HEK293 (cell line): ENCODE measurements around the gene RGL2.

Source experiments
- GLI2 ChIP-seq: fragments of 450-650 bp; formaldehyde crosslinking; IDR thresholded peaks from 2 replicates; pipeline ENCODE4; 2017; ENCODE audit warnings: missing biosample characterization, missing genetic modification characterization, low read depth, borderline replicate concordance
- HOXC10 ChIP-seq: sonication (generic); formaldehyde crosslinking; IDR thresholded peaks from 2 replicates; pipeline ENCODE4 v1.8.1; 2023; ENCODE audit warnings: mild to moderate bottlenecking, missing genetic modification reagents
- KLF1 ChIP-seq: fragments of 450-650 bp; formaldehyde crosslinking; IDR thresholded peaks from 2 replicates; pipeline ENCODE4 v1.5.1; 2016; ENCODE audit warnings: missing biosample characterization, missing genetic modification characterization
- KLF16 ChIP-seq: fragments of 450-650 bp; formaldehyde crosslinking; IDR thresholded peaks from 2 replicates; pipeline ENCODE4 v1.5.1; 2017; ENCODE audit warnings: missing biosample characterization, missing genetic modification characterization
- KLF9 ChIP-seq: fragments of 450-650 bp; formaldehyde crosslinking; IDR thresholded peaks from 2 replicates; pipeline ENCODE4 v1.5.1; 2016; ENCODE audit warnings: missing biosample characterization, missing genetic modification characterization, low read depth
- PRDM2 ChIP-seq: fragments of 450-650 bp; formaldehyde crosslinking; IDR thresholded peaks from 2 replicates; pipeline ENCODE4 v1.5.1; 2016; ENCODE audit warnings: missing biosample characterization, missing genetic modification characterization, borderline replicate concordance
- REPIN1 ChIP-seq: fragments of 450-650 bp; formaldehyde crosslinking; IDR thresholded peaks from 2 replicates; pipeline ENCODE4 v1.5.1; 2017; ENCODE audit warnings: missing biosample characterization, missing genetic modification characterization, low read depth
- YY2 ChIP-seq: fragments of 450-650 bp; formaldehyde crosslinking; IDR thresholded peaks from 2 replicates; pipeline ENCODE4 v1.5.1; 2016; ENCODE audit warnings: missing biosample characterization, missing genetic modification characterization
- ZBTB44 ChIP-seq: fragments of 450-650 bp; IDR thresholded peaks from 2 replicates; pipeline ENCODE4 v1.5.1; 2018; ENCODE audit warnings: missing biosample characterization, mild to moderate bottlenecking, missing genetic modification characterization
- ZBTB8A ChIP-seq: fragments of 450-650 bp; formaldehyde crosslinking; IDR thresholded peaks from 2 replicates; pipeline ENCODE4 v1.5.1; 2016; ENCODE audit warnings: missing biosample characterization, missing genetic modification characterization
- ZEB2 ChIP-seq: fragments of 450-650 bp; formaldehyde crosslinking; IDR thresholded peaks from 2 replicates; pipeline ENCODE4 v1.5.1; 2016; ENCODE audit warnings: missing biosample characterization, missing genetic modification characterization
- ZFP37 ChIP-seq: fragments of 450-650 bp; formaldehyde crosslinking; IDR thresholded peaks from 2 replicates; pipeline ENCODE4 v1.5.1; 2016; ENCODE audit warnings: missing biosample characterization, missing genetic modification characterization
- ZNF169 ChIP-seq: fragments of 450-650 bp; formaldehyde crosslinking; IDR thresholded peaks from 2 replicates; pipeline ENCODE4 v1.5.1; 2016; ENCODE audit warnings: missing biosample characterization, missing genetic modification characterization
- ZNF175 ChIP-seq: fragments of 450-650 bp; formaldehyde crosslinking; IDR thresholded peaks from 2 replicates; pipeline ENCODE4 v1.5.1; 2016; ENCODE audit warnings: missing biosample characterization, missing genetic modification characterization
- ZNF280C ChIP-seq: fragments of 450-650 bp; formaldehyde crosslinking; IDR thresholded peaks from 2 replicates; pipeline ENCODE4 v1.5.1; 2016; ENCODE audit warnings: missing biosample characterization, missing genetic modification characterization
- ZNF341 ChIP-seq: fragments of 450-650 bp; formaldehyde crosslinking; IDR thresholded peaks from 2 replicates; pipeline ENCODE4; 2016; ENCODE audit warnings: low read depth, missing biosample characterization, missing genetic modification characterization
- ZNF354C ChIP-seq: fragments of 450-650 bp; formaldehyde crosslinking; IDR thresholded peaks from 2 replicates; pipeline ENCODE4 v1.5.1; 2016; ENCODE audit warnings: missing biosample characterization, missing genetic modification characterization, low read depth, borderline replicate concordance
- ZNF416 ChIP-seq: fragments of 450-650 bp; formaldehyde crosslinking; IDR thresholded peaks from 2 replicates; pipeline ENCODE4 v1.5.1; 2016; ENCODE audit warnings: missing biosample characterization, missing genetic modification characterization
- ZNF433 ChIP-seq: fragments of 450-650 bp; formaldehyde crosslinking; IDR thresholded peaks from 2 replicates; pipeline ENCODE4 v1.5.1; 2016; ENCODE audit warnings: missing biosample characterization, missing genetic modification characterization, low read depth
- ZNF473 ChIP-seq: fragments of 450-650 bp; formaldehyde crosslinking; IDR thresholded peaks from 2 replicates; pipeline ENCODE4 v1.5.1; 2017; ENCODE audit warnings: missing biosample characterization, missing genetic modification characterization
- ZNF561 ChIP-seq: fragments of 450-650 bp; IDR thresholded peaks from 2 replicates; pipeline ENCODE4 v1.5.1; 2018; ENCODE audit warnings: missing biosample characterization, missing genetic modification characterization, borderline replicate concordance
- ZNF596 ChIP-seq: fragments of 450-650 bp; IDR thresholded peaks from 2 replicates; pipeline ENCODE4 v1.5.0; 2018; ENCODE audit warnings: missing biosample characterization, mild to moderate bottlenecking, missing genetic modification characterization, moderate library complexity
- ZNF600 ChIP-seq: fragments of 450-650 bp; formaldehyde crosslinking; IDR thresholded peaks from 2 replicates; pipeline ENCODE4 v1.5.1; 2016; ENCODE audit warnings: missing biosample characterization, missing genetic modification characterization
- ZNF610 ChIP-seq: fragments of 450-650 bp; formaldehyde crosslinking; IDR thresholded peaks from 2 replicates; pipeline ENCODE4 v1.5.1; 2016; ENCODE audit warnings: missing biosample characterization, missing genetic modification characterization, borderline replicate concordance
- ZNF623 ChIP-seq: fragments of 450-650 bp; formaldehyde crosslinking; IDR thresholded peaks from 2 replicates; pipeline ENCODE4 v1.5.1; 2016; ENCODE audit warnings: missing biosample characterization, missing genetic modification characterization
- ZNF629 ChIP-seq: fragments of 450-650 bp; formaldehyde crosslinking; IDR thresholded peaks from 2 replicates; pipeline ENCODE4 v1.5.1; 2017; ENCODE audit warnings: missing biosample characterization, missing genetic modification characterization
- ZNF670 ChIP-seq: fragments of 450-650 bp; formaldehyde crosslinking; IDR thresholded peaks from 2 replicates; pipeline ENCODE4 v1.5.1; 2016; ENCODE audit warnings: missing biosample characterization, missing genetic modification characterization, low read depth
- ZSCAN4 ChIP-seq: fragments of 450-650 bp; formaldehyde crosslinking; IDR thresholded peaks from 2 replicates; pipeline ENCODE4 v1.5.1; 2017; ENCODE audit warnings: missing biosample characterization, missing genetic modification characterization

Gene RGL2

GRCh38 chr6:33317669-33318425, 19.1 kb upstream of the RGL2 start, which contains the start of gene ZBTB22 (continued):
- TF ChIP-seq ZNF280C (tag by site-specific recombination) (no peak), KLF1 (tag by site-specific recombination) (peak; percentile 76), GLI2 (tag by site-specific recombination) (no peak), HOXC10 (CRISPR knock-in tag) (no peak), YY2 (tag by site-specific recombination) (0 out of 2 replicates have a peak, but pooled peaks have one; percentile 40), ZNF670 (tag by site-specific recombination) (no peak), ZFP37 (no peak), KLF9 (tag by site-specific recombination) (peak; percentile 52), ZNF354C (no peak), ZEB2 (tag by site-specific recombination) (peak; percentile 71; the same call in 1 of the 2 replicates), ZNF473 (tag by site-specific recombination) (no peak), ZSCAN4 (tag by site-specific recombination) (no peak), ZNF561 (tag by site-specific recombination) (peak; percentile 73), ZNF623 (tag by site-specific recombination) (no peak), KLF16 (tag by site-specific recombination) (no peak), ZNF610 (tag by site-specific recombination) (no peak), PRDM2 (tag by site-specific recombination) (no peak), ZNF175 (no peak), ZNF600 (tag by site-specific recombination) (0 out of 2 replicates have a peak, but pooled peaks have one; percentile 39), ZNF169 (no peak), ZNF596 (no peak), ZNF629 (tag by site-specific recombination) (peak; percentile 80), REPIN1 (tag by site-specific recombination) (no peak), ZBTB8A (tag by site-specific recombination) (peak; percentile 98), ZNF433 (no peak), ZNF416 (tag by site-specific recombination) (no peak), ZBTB44 (tag by site-specific recombination) (no peak), ZNF341 (tag by site-specific recombination) (peak; percentile 78)
